ENCODE data around the gene RSF1. TPM values are rescaled to one million over a fixed set of nuclear protein-coding genes. Genes with fewer than 3 reads are reported as not detected.

The RSF1 gene
- total RNA-seq, 1 donor: 136 TPM

DNA sequence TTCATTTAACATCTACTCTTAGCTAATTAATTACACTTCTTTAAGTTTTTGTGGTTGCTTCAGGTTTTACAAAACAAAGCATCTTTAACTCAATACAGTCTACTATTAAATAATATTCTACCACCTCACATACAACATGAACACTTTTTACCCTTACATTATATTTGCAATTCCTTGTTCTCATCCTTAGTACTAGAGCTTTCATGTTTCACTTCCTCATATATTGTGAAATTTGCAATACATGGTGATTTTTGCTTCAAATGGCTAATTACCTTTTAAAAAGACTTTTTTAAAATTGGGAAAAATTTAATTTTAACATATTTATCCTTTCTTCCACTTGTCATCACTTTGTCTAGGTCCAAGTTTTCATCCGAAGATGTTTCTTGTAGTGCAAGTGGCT lies 37.5 kb downstream of the RSF1 start:
- Histone ChIP-seq H3K4me3 (ENCODE audit: low read length) (no peak overlapping the region), H3K27me3 (ENCODE audit: insufficient read depth, low read length) (no peaks in the 10 kb centered on the region), H3K4me1 (ENCODE audit: insufficient read depth, low read length) (peaks cover 21% of the 10 kb centered on the region), H3K9me3 (ENCODE audit: low read depth, low read length) (no peaks in the 10 kb centered on the region)

DNA sequence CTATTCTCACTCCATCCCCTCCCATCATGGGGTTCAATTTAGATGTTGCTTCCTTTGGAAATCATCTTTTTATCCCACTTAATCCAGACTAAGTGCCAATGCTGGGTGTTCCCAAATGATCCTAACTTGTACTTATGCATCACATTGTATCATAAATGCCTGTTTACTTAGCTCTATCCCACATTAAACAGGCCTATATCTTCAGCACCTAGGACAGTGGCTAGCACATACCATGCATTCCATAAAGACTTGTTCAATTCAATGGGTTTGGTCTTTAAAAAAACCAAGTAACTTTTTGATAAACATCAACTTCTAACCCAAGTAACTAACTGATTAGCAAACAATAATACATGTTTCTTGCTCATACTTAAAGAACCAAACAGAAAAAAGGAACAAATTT lies 40.6 kb downstream of the RSF1 start:
- no peaks in the 10 kb centered on the region for H3K9me3 ChIP-seq (ENCODE audit: low read depth, low read length)
- H3K4me3 ChIP-seq (ENCODE audit: low read length): no peak overlapping the region
- no peaks in the 10 kb centered on the region for H3K27me3 ChIP-seq (ENCODE audit: insufficient read depth, low read length)
- peaks cover 20% of the 10 kb centered on the region for H3K4me1 ChIP-seq (ENCODE audit: insufficient read depth, low read length)

DNA sequence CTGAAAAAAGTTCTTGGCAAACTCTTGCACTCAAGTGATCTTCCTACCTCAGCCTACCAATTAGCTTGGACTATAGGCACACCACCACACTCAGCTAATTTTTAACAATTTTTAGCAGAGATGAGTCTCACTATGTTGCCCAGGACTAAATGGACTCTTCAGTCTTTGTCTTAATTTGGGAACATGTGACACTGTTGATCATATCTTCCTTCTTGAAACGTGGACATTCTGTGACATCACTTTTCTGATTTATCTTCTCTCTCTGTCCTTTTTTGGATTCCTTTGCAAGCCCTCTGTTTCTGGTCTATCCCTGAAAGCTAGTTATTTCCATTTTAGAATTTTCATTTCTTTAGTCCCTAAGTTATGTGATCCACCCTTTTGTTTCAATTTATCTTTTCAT lies 42.0 kb downstream of the RSF1 start:
- Histone ChIP-seq H3K4me3 (ENCODE audit: low read length) (no peak overlapping the region), H3K27me3 (ENCODE audit: insufficient read depth, low read length) (no peaks in the 10 kb centered on the region), H3K4me1 (ENCODE audit: insufficient read depth, low read length) (peaks cover 19% of the 10 kb centered on the region), H3K9me3 (ENCODE audit: low read depth, low read length) (no peaks in the 10 kb centered on the region)

DNA sequence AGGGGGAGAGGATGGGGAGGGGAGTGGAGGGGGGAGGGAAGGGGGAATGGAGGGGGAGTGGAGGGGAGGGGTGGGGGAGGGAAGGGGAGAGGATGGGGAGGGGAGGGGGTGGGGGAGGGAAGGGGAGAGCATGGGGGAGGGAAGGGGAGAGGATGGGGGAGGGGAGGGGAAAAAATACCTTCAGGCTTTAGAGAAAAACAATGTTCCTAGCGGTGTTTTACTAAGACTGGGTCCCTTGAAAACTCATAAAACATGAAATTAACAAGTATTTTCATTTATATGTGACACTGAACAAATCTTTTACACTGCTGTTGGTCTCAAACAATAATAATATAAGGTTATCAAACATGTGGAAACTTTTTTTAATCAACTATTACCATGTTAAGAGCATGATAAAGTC lies 42.4 kb downstream of the RSF1 start:
- no peak overlapping the region for H3K4me3 ChIP-seq (ENCODE audit: low read length)
- no peaks in the 10 kb centered on the region for H3K27me3 ChIP-seq (ENCODE audit: insufficient read depth, low read length)
- peaks cover 15% of the 10 kb centered on the region for H3K4me1 ChIP-seq (ENCODE audit: insufficient read depth, low read length)
- H3K9me3 ChIP-seq (ENCODE audit: low read depth, low read length): no peaks in the 10 kb centered on the region

DNA sequence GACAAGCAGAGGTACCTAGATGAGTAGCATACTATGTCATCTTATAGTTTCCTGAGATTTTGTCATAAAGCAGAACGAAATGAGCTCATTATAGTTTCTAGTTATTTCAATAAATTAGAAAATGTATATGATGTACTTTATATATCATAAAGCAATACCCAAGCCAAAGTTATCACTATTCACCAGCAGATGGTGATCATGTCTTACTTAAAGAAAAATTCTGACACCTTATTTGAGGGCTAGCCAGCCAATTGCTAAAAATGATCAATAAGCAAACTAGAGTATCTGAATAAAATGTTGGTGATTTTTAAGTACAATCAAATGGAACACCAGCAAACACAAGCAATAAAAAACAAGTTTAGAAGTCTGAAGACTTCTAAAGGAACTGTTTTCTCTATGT lies 44.1 kb downstream of the RSF1 start:
- no peaks in the 10 kb centered on the region for H3K27me3 ChIP-seq (ENCODE audit: insufficient read depth, low read length)
- peaks cover 18% of the 10 kb centered on the region for H3K4me1 ChIP-seq (ENCODE audit: insufficient read depth, low read length)
- H3K9me3 ChIP-seq (ENCODE audit: low read depth, low read length): no peaks in the 10 kb centered on the region
- no peak overlapping the region for H3K4me3 ChIP-seq (ENCODE audit: low read length)

GRCh38 chr11:77775936-77776335 lies 44.6 kb downstream of the RSF1 start:
- H3K4me1 ChIP-seq (ENCODE audit: insufficient read depth, low read length): peaks cover 23% of the 10 kb centered on the region
- H3K4me3 ChIP-seq (ENCODE audit: low read length): no peak overlapping the region
- no peaks in the 10 kb centered on the region for H3K9me3 ChIP-seq (ENCODE audit: low read depth, low read length)
- no peaks in the 10 kb centered on the region for H3K27me3 ChIP-seq (ENCODE audit: insufficient read depth, low read length)

- H3K27me3 ChIP-seq (ENCODE audit: insufficient read depth, low read length): no peaks in the 10 kb centered on the region
- no peak overlapping the region for H3K4me3 ChIP-seq (ENCODE audit: low read length)
- H3K4me1 ChIP-seq (ENCODE audit: insufficient read depth, low read length): peaks cover 18% of the 10 kb centered on the region
- H3K9me3 ChIP-seq (ENCODE audit: low read depth, low read length): no peaks in the 10 kb centered on the region
These were observed 49.4 kb downstream of the RSF1 start for GRCh38 chr11:77771135-77771534.

- Histone ChIP-seq H3K4me3 (ENCODE audit: low read length) (no peak overlapping the region), H3K27me3 (ENCODE audit: insufficient read depth, low read length) (no peaks in the 10 kb centered on the region), H3K9me3 (ENCODE audit: low read depth, low read length) (no peaks in the 10 kb centered on the region)
These were observed 49.9 kb downstream of the RSF1 start for GRCh38 chr11:77770629-77771028.

GRCh38 chr11:77762426-77762825 lies 58.1 kb downstream of the RSF1 start:
- Histone ChIP-seq H3K4me1 (ENCODE audit: insufficient read depth, low read length) (no peaks in the 10 kb centered on the region), H3K27me3 (ENCODE audit: insufficient read depth, low read length) (no peaks in the 10 kb centered on the region), H3K4me3 (ENCODE audit: low read length) (no peak overlapping the region)

More at GRCh38 chr11:77770629-77771028, 49.9 kb downstream of the RSF1 start:
- H3K4me1 ChIP-seq (ENCODE audit: insufficient read depth, low read length): peaks cover 16% of the 10 kb centered on the region

DNA sequence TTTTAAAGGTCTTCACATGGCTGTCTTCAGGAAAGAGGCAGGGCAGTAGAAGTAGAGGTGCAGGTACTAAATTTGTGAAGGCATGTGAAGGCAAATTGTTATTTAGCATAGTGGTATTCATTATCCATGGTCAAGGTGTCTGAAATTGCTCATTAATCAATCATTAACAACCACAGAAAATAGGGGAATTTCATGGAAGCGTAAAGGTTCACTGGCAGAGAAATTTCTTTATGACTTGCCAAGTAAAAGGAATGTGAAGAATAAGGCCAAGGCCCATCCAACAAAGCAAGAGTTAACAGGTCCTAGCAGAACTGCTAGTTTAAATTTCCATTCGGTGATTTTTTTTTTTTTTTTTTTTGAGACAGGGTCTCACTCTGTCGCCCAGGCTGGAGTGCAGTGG lies 59.0 kb downstream of the RSF1 start:
- no peaks in the 10 kb centered on the region for H3K27me3 ChIP-seq (ENCODE audit: insufficient read depth, low read length)
- no peak overlapping the region for H3K4me3 ChIP-seq (ENCODE audit: low read length)
- H3K4me1 ChIP-seq (ENCODE audit: insufficient read depth, low read length): no peaks in the 10 kb centered on the region
- H3K9me3 ChIP-seq (ENCODE audit: low read depth, low read length): no peaks in the 10 kb centered on the region

More at GRCh38 chr11:77762426-77762825, 58.1 kb downstream of the RSF1 start:
- no peaks in the 10 kb centered on the region for H3K9me3 ChIP-seq (ENCODE audit: low read depth, low read length)

- Histone ChIP-seq H3K4me1 (ENCODE audit: insufficient read depth, low read length) (no peaks in the 10 kb centered on the region), H3K27me3 (ENCODE audit: insufficient read depth, low read length) (no peaks in the 10 kb centered on the region), H3K4me3 (ENCODE audit: low read length) (no peak overlapping the region), H3K9me3 (ENCODE audit: low read depth, low read length) (no peaks in the 10 kb centered on the region)
These were observed 62.2 kb downstream of the RSF1 start for GRCh38 chr11:77758331-77758730.

DNA sequence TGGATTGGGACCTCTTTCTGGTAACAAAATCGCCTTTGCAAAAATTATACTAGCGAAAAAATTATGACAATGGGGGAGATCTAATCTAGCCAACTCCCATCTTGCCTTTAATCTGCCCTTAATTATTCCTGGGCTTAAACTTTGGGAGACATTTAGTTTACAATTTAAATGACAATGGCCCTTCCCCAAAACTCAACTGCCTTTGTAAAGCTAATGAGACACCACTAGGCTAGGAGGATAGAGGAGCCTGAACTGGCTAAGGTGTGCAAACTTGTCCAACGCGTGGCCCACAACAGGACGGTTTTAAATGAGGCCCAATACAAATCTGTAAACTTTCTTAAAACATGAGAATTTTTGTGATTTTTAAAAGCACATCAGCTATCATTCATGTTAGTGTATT lies 67.3 kb downstream of the RSF1 start:
- no peak overlapping the region for H3K4me3 ChIP-seq (ENCODE audit: low read length)
- H3K27me3 ChIP-seq (ENCODE audit: insufficient read depth, low read length): no peaks in the 10 kb centered on the region
- no peaks in the 10 kb centered on the region for H3K4me1 ChIP-seq (ENCODE audit: insufficient read depth, low read length)
- H3K9me3 ChIP-seq (ENCODE audit: low read depth, low read length): no peaks in the 10 kb centered on the region

- H3K4me1 ChIP-seq (ENCODE audit: insufficient read depth, low read length): no peaks in the 10 kb centered on the region
- no peaks in the 10 kb centered on the region for H3K9me3 ChIP-seq (ENCODE audit: low read depth, low read length)
- no peaks in the 10 kb centered on the region for H3K27me3 ChIP-seq (ENCODE audit: insufficient read depth, low read length)
- no peak overlapping the region for H3K4me3 ChIP-seq (ENCODE audit: low read length)
These were observed 68.0 kb downstream of the RSF1 start for GRCh38 chr11:77752516-77752915.

GRCh38 chr11:77750394-77751156 lies 69.9 kb downstream of the RSF1 start:
- H3K4me1 ChIP-seq (ENCODE audit: insufficient read depth, low read length): no peaks in the 10 kb centered on the region
- no peaks in the 10 kb centered on the region for H3K9me3 ChIP-seq (ENCODE audit: low read depth, low read length)
- H3K4me3 ChIP-seq (ENCODE audit: low read length): no peak overlapping the region
- no peaks in the 10 kb centered on the region for H3K27me3 ChIP-seq (ENCODE audit: insufficient read depth, low read length)

DNA sequence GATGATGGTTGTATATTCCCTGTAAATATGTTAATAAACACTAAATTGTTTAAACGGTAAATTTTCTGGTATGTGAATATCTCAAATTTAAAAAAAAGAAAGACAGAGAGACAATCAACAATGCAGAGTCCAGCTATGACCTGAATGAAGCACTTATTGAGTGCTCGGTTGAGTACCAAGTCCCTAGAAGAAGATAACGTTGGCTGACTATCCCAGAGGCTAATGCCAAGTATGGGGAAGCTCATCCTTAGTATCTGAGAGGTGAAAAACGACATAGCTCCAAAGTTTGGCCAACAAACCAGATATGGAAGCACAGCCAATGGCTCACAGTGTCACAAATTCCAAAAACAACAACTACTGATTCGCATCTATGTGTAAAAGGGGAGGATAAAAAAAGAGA lies 71.3 kb downstream of the RSF1 start:
- Histone ChIP-seq H3K27me3 (ENCODE audit: insufficient read depth, low read length) (no peaks in the 10 kb centered on the region), H3K4me3 (ENCODE audit: low read length) (no peak overlapping the region), H3K4me1 (ENCODE audit: insufficient read depth, low read length) (no peaks in the 10 kb centered on the region), H3K9me3 (ENCODE audit: low read depth, low read length) (no peaks in the 10 kb centered on the region)

- no peak overlapping the region for H3K4me3 ChIP-seq (ENCODE audit: low read length)
- no peaks in the 10 kb centered on the region for H3K9me3 ChIP-seq (ENCODE audit: low read depth, low read length)
- no peaks in the 10 kb centered on the region for H3K4me1 ChIP-seq (ENCODE audit: insufficient read depth, low read length)
- H3K27me3 ChIP-seq (ENCODE audit: insufficient read depth, low read length): no peaks in the 10 kb centered on the region
These were observed 72.3 kb downstream of the RSF1 start for GRCh38 chr11:77748266-77748665.

All from mononuclear cell (primary cell).